Right renal cortex interstitium (tissue), 3 donors: ENCODE results near the gene RTN4RL1. TPM values are rescaled to one million over a fixed set of nuclear protein-coding genes. Genes with fewer than 3 reads are reported as not detected.
"Not testable (repeated sequence)": the region's sequence is repeated elsewhere in the genome, so short reads cannot be mapped to it uniquely, and the experiment has no call there.

ENCODE experiments used
- DNase-seq, 3 donors: peaks; one replicate each; pipeline ENCODE4 v3.0.0-alpha.2; 2013; ENCODE audit warnings: low read depth in 3 of 3, low spot score in 2 of 3
- polyA plus RNA-seq, 3 donors: library from polyadenylated mRNA; unstranded; fragments of 120-200 nt; gene quantifications; one replicate each; pipeline ENCODE4 v1.2.1, GENCODE V29; 2013; ENCODE audit not compliant: insufficient read length in 3 of 3

RTN4RL1 gene
- polyA plus RNA-seq, 3 donors = 0.72 to 1.8 (median 1.3) TPM

GRCh38 chr17:1904273-1905182, 120.6 kb downstream of the RTN4RL1 start:
- no peak for DNase-seq

- no peak for DNase-seq
These were observed 125.6 kb downstream of the RTN4RL1 start for GRCh38 chr17:1899403-1900000.

- no peak for DNase-seq
These were observed 126.3 kb downstream of the RTN4RL1 start for GRCh38 chr17:1898872-1899271.

- DNase-seq = no peak
These were observed 126.8 kb downstream of the RTN4RL1 start for GRCh38 chr17:1898332-1898731.

GRCh38 chr17:1897105-1897656, 128.0 kb downstream of the RTN4RL1 start:
- DNase-seq = no peak

- no peak for DNase-seq
These were observed 128.7 kb downstream of the RTN4RL1 start for GRCh38 chr17:1896243-1897104.

GRCh38 chr17:1895479-1895878, 129.7 kb downstream of the RTN4RL1 start:
- not testable (repeated sequence) for DNase-seq

GRCh38 chr17:1894753-1895339, 130.3 kb downstream of the RTN4RL1 start:
- no peak for DNase-seq

GRCh38 chr17:1890758-1891450, 134.2 kb downstream of the RTN4RL1 start:
- DNase-seq = no peak

- no peak for DNase-seq
These were observed 136.4 kb downstream of the RTN4RL1 start for GRCh38 chr17:1888741-1889140.

Other genes with a start within 250 kb of the RTN4RL1 start
- gene SMYD4, start 195.4 kb downstream of the RTN4RL1 start, polyA plus RNA-seq = 10 to 100 TPM; 11.7 to 13.4 (median 12.2) TPM
- 100 to 1,000 TPM; 120 to 145 (median 132) TPM for gene RPA1, start 195.3 kb downstream of the RTN4RL1 start, polyA plus RNA-seq
- gene DPH1, start 4.8 kb upstream of the RTN4RL1 start, polyA plus RNA-seq = 10 to 100 TPM; 34.9 to 36.0 (median 35.9) TPM
- gene OVCA2, start 16.7 kb upstream of the RTN4RL1 start, polyA plus RNA-seq = 10 to 100 TPM; 13.1 to 14.5 (median 14.0) TPM
- 10 to 100 TPM; 13.5 to 14.2 (median 14.0) TPM for gene HIC1, start 29.8 kb upstream of the RTN4RL1 start, polyA plus RNA-seq